ENCODE results near the gene MLLT10. TPM values are rescaled to one million over a fixed set of nuclear protein-coding genes. Genes with fewer than 3 reads are reported as not detected.

MLLT10 gene
- polyA plus RNA-seq, 4 donors = 39.9 to 52.5 (median 48.7) TPM

DNA sequence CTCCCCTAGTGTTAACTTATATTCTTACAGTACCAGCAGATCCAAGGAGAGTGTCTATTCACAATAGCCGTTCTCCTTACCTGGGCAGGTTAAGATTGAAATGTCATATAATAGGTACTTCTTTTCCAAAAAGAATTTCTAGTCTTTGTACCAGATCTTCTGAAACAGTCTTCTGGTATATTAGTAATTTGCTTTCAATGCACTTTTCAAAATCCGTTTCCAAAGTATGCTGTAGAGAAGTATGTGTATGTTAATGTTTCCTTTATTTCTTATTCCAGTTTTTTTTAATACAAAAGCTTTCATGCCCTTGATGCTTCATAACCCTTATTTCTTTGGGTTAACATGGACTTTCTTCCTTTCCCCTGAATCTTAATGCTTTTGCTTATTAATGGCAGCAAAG is 188.2 kb downstream of the MLLT10 start:
- DNase-seq (ENCODE audit: low read depth in 4 of 4, low spot score in 2 of 4) = no peak

GRCh38 chr10:21724020-21724589 is 190.1 kb downstream of the MLLT10 start:
- no peak for DNase-seq (ENCODE audit: low read depth in 4 of 4, low spot score in 2 of 4)

GRCh38 chr10:21724687-21725367 is 190.8 kb downstream of the MLLT10 start:
- DNase-seq (ENCODE audit: low read depth in 4 of 4, low spot score in 2 of 4) = peak; percentile 88 to 96 (median 91)

GRCh38 chr10:21726601-21727225 is 192.7 kb downstream of the MLLT10 start:
- DNase-seq (ENCODE audit: low read depth in 4 of 4, low spot score in 2 of 4) = no peak

DNA sequence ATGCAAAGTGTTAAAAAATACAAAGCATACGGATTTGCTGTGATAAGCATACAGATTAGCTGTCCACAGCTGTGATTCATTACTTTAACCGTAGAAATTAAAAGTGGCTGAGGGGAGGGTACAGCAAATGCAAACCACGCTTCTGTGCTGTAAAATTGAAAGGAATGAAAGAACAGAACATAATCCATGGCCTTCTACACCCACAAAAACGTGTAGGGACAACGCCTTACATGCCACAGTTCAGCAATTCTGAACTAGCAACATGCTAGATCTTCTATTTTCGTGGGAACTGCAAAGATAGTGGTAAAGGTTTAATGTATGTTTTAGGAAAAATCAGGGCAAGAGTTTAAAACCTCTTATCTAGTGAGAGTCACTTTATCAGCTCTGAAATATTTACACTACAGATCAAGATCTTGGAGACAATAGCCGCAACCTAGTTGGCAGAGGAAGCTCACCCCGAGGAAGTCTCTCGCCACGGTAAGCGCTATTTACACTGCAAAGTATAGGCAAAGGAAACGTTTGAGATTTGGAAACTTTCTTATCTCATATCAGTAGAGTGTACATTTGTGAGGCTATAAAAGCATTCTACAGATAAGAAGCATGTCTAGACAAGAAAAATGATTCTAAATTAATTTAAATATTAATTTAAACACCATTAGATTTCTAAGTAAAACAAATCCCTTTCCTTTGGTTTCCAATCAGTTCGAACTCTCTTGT is 193.6 kb downstream of the MLLT10 start:
- DNase-seq (ENCODE audit: low read depth in 4 of 4, low spot score in 2 of 4) = no peak

DNA sequence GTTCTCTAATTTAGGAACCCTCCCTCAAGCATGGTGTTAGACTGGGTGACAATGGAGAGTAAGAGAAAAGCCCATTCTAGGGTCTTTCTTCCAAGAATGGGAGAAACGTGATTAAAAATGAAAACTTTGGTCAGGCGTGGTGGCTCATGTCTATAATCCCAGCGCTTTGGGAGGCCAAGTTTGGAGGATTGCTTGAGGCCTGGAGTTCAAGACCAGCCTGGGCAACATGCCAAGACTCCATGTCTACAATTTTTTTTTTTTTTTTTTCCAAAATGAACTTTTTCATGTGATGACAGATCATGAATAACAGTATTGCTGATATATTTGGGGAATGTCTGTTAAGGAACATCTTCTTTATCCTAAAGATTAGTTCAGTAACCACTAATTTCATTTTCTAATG is 194.6 kb downstream of the MLLT10 start:
- no peak for DNase-seq (ENCODE audit: low read depth in 4 of 4, low spot score in 2 of 4)

- peak; percentile 27 to 71 (median 62) for DNase-seq (ENCODE audit: low read depth in 4 of 4, low spot score in 2 of 4)
Observed at GRCh38 chr10:21732067-21732772, 198.2 kb downstream of the MLLT10 start.

DNA sequence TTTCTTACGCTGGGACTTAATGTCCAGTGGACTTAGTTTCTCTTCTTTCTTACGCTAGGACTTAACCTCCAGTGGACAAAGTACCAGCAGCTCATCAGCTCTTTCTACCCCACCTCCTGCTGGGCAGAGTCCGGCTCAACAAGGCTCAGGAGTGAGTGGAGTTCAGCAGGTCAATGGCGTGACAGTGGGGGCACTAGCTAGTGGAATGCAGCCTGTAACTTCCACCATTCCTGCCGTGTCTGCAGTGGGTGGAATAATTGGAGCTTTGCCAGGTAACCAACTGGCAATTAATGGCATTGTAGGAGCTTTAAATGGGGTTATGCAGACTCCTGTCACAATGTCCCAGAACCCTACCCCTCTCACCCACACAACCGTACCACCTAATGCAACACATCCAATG is 199.7 kb downstream of the MLLT10 start:
- DNase-seq (ENCODE audit: low read depth in 4 of 4, low spot score in 2 of 4) = no peak

DNA sequence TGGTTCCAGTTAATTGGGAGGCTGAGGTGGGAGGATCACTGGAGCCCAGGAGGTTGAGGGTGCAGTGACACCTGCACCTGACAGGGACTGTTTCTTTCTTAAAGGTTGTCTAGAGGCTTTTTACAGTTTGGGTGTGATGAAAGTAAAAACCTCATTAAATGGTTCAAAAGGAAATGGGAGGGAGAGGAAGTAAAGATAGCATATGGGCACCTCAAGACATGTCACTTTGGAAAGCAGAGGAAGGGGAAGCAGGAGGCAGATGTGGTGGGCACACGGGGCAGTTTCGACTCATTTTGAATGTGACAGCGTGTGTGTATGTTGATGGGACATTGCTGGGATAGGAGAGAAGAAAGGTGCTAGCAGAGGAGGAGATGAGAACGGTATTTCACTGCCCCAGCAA is 203.1 kb downstream of the MLLT10 start:
- no peak for DNase-seq (ENCODE audit: low read depth in 4 of 4, low spot score in 2 of 4)

- no peak for DNase-seq (ENCODE audit: low read depth in 4 of 4, low spot score in 2 of 4)
Observed at GRCh38 chr10:21740989-21741388, 207.0 kb downstream of the MLLT10 start.

DNA sequence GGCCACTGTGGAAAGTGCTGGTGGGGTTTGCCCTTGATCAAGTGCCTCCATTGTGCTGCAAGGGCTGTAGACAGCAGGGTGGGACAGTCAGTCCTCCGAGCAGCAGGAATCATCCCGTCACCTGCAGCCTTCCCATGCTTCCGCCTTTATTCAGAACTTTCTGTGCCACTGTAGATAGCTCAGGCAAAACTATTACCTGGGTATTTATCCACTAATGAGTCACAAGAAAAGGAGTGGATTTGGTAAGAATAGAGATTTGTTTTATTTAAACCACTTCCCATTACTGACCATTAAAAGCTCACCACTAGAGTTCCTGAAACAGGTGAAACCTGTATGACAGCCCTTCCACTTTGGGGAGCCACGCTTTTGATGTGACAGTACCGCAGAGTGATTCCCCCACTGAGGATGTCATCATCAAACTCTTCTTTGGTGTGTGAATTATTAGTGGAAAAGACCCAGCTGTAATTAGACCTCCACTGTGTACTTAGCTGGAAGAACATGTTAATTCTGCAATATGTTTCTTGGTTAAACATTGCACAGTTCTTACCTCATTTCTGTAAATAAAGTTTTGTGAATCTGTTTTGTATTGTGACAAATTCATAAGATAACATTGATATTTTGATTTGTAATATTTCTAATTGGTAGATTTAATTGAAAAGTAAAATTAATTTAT is 208.8 kb downstream of the MLLT10 start:
- DNase-seq (ENCODE audit: low read depth in 4 of 4, low spot score in 2 of 4) = no peak

- DNase-seq (ENCODE audit: low read depth in 4 of 4, low spot score in 2 of 4) = no peak
Observed at GRCh38 chr10:21744223-21744622, 210.2 kb downstream of the MLLT10 start.

GRCh38 chr10:21746118-21746517 is 212.1 kb downstream of the MLLT10 start:
- DNase-seq (ENCODE audit: low read depth in 4 of 4, low spot score in 2 of 4) = no peak

GRCh38 chr10:21747809-21748208 is 213.8 kb downstream of the MLLT10 start:
- DNase-seq (ENCODE audit: low read depth in 4 of 4, low spot score in 2 of 4) = no peak

DNA sequence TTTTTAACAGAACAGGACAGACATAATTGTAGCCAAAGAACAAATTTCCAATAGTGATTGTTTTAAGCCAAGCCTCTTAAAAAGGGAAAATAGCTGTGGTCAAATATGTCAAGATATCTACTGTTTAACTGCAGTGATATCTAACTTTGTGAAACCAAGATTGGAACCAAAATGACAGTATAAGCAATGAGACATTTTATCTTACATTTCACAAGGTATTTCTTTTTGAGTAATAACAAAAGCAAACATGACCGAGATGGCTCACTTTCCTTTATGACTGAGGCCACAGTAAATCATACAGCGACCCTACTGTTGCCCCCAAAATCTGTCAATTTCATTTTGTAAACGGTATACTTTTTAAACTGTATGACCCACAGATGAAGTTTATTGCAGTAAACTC is 215.8 kb downstream of the MLLT10 start:
- DNase-seq (ENCODE audit: low read depth in 4 of 4, low spot score in 2 of 4) = no peak

DNA sequence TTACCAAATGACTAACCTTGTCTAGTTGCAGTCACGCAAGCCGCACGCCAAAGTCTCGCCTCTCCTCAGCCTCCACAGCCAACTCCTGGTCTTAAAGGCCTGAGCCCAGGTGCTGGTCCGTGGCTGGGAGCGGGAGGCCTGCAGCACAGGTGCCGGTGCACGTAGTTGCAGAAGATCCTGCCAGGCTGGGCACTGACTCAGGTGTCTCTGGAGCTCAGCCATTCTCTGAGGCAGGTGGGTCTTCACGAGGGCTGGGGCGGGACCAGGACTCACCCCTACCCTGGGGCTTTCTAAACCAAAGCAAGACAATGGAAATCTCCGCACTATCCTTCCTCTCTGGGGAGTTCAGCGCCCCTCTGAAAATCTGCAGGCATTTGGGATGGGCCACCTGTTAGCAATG is 216.4 kb downstream of the MLLT10 start:
- no peak for DNase-seq (ENCODE audit: low read depth in 4 of 4, low spot score in 2 of 4)

GRCh38 chr10:21751341-21752310 is 217.6 kb downstream of the MLLT10 start:
- DNase-seq (ENCODE audit: low read depth in 4 of 4, low spot score in 2 of 4) = no peak

DNA sequence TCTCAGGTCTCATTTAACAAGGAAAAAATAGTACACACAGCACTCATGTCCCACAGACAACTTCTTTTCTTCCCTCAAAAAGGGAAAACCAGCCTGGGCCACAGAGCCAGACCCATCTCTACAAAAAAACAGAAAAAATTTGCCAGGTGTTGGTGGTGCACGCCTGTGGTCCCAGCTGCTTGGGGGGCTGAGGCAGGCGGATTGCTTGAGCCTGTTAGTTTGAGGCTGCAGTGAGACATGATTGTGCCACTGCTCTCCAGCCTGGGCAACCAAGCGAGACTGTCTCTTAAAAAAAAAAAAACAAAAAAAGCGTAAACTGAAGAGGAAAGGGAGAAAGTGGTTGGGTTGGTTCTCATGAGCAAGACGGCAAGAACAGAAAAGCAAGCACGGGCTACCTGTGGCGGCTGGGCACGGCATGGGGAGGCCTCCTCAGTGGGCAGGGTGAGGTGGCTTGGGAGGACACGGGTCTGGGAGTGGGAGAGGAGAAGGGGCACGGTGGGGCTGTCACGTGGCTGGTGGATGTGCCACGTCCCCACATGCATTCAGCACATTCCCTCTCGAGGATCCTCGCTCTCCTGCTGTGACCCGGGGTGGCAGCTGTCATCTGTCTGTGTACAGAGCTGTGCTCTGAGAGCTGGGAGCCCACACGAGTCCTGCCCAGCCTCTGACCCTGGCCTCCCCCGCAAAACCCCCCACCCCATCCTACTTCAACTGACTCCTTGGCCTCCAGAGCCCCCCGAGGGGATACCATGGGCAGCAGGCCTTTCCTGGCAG is 219.7 kb downstream of the MLLT10 start:
- DNase-seq (ENCODE audit: low read depth in 4 of 4, low spot score in 2 of 4) = no peak

Measured in left renal cortex interstitium (tissue), 4 donors.